HG02884 (cell line): ENCODE measurements around the gene TSPEAR.

ENCODE experiments used
- ATAC-seq: cut with Tn5 transposase; IDR thresholded peaks from one replicate; pipeline ENCODE4 v1.9.1; 2021; ENCODE audit warnings: mild to moderate bottlenecking, moderate library complexity; ENCODE audit not compliant: unreplicated experiment

TSPEAR gene

DNA sequence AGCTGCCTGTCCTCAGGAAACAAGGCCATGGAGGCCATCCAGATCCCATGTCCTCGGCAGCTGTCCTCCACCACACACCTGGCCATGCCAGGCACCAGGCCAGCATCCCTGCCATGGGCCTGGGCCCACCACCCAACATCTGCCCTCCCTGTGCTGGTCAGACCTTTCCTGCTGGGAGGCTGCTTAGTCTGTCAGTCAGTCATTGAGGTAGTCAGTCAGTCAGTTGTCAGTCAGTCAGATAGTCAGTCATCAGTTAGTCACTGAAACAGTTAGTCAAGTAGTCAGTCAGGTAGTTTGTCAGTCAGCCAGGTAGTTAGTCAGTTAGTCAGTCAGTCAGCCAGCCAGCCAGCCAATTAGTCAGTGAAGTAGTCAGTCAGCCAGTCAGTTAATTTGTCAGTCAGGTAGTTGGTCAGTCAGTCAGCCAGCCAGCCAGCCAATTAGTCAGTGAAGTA lies 188.6 kb downstream of the TSPEAR start:
- ATAC-seq, result no peak

DNA sequence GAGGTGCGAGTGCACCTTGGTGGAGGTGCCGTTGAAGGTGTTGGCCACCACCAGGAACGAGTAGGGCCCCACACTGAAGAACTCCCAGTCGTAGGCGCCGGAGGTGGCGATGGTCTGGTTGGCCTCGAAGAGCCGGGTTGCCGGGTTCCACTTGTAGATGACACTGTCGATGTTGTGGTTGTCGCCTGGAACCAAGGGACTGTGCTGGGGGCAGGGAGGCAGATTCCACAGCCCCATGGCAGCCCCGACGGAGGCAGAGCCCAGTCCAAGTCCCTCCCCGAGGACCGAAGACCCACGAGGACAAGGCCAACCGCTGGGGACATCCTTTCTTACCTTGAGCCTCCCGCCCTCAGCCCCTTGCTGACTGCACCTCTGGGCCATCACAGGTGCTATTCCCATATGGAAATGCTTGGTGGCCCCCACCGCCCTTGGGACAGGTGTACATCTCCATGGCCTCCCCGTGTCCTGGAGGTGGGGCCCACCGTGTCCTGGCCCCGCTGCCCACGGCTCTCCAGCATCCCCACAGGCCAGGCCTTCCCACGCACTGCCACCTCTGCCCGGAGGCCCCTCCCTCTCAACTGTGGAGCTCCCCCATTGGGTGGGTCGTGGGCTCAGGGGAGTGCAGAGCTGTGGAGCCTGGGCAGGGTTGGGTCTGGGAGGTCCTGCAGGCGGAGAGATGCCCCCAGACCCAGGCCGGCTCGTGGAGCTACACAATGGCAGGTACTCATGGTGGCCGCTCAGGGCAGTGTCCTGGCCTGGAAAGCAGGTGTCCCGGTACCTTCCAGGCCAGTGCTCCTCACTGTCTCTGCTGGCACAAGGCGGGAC lies 189.2 kb downstream of the TSPEAR start:
- no peak for ATAC-seq

DNA sequence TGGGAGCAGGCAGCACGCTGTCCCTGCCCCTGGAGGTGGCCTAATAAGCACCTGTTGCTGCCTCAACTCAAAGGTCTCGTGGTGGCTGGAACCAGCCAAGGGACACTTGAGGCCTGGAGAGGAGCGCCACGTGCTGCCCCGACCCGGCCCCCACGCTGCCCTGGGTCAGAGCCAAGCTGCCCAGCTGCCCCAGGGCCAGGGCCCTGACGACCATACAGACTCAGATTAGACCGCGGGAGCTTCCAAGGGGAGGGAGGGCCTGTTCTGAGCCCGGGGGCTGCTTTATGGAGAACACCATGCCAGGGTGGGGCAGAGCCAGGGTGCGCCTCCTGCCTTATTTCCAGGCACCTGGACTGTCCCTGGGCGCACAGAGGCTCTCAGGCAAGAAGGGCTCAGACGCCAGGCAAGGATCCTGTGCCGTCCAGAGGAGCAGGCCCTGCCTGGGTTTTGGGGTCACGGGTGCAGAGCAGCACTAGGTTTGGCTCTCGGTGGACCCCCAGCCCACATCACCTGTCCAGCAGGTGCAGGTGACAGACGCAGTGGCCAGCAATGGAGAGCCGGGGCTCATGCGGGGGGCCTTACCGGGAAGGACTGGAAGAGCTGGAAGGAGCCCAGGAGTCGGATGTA lies 190.0 kb downstream of the TSPEAR start:
- no peak for ATAC-seq

DNA sequence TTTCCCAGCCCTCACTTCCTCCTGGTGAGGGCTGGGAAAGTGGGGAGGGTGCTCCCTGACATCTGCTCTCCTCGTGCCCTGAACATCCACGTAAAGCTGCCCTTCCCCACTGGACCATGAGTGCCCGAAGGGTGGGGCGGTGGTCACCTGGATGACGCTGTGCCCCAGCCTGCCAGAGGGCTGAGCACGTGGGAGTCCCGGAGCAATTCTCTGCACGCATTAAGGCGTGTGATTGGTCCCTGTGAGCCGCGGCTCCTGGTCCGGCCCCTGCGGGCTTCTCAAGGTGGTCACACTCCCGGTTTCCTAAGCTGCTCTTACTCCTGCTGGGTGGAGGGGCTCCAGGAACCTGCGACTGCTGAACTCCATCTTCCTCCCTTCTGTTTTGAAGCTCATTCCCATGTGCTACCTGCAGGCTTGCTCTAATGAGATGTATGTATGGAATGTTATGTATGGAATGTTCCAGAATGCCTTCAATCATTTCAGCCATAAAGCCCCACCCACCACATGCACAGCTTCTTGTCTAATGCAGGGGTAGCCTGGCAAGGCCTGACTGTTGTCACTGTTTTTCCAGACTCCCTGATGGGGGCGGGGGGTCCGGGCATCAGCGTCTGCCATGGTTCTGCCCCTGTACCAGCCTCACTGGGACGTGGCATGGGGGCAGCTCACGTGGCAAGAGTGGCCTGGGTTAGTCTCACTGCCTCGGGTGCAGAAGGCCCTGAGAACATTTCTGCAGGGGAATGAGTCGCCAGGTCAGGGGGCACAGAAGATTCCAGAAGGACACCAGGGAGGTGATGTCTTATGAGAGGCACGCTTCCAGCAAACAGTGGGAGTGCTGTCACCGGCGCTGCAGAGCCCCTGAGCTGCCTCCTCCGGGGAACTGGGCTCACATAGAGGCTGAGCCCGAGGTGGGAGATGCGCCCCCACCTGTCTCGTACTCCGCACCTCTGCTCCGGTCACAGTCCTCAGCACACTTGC lies 190.8 kb downstream of the TSPEAR start:
- ATAC-seq, result no peak

DNA sequence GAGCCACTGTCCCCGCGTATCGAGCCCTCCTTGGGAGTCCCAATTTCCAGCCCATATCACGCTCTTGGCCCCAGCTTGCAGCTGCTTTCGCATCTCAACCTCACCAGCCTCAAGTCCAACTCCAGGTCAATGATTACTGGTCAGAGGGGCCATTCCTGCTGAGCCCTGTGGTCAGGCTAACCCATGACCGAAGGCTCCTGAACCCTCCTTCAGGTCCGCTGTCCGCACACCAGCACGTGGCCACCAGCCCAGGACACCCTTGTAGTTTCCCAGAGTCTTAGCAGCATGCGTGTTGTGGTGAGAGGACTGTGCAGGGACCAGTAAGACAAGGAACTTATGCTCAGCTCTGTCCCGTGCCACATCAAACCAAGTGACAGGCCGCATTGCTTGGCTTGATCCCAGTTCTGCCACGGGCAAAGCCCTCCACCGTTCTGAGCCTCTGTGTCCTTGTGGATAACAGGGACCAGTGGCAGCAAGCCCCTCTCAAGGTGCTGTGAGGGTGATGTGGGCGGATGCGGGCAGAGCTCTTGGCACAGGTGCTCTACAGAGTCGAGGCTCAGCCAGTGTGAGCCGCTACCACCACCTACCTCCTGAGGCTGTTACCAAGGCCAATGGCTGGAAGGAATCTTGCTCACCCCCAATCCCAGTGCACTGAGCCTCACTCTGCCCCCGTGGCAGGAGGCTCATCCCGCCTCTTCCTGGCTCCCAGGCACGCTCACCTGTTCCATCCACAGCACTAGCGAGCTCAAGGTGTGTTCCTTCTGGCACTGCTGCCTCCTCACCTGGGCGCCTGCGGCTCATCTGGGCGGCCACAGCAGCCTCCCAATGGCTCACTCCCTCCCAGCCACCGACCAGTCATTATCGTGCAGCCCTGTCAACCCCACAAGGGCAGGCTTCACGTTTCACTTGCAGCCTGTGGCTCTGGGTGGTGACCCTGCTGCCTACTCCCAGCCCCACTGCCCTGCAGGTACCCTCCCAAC lies 191.7 kb downstream of the TSPEAR start:
- ATAC-seq, result no peak

DNA sequence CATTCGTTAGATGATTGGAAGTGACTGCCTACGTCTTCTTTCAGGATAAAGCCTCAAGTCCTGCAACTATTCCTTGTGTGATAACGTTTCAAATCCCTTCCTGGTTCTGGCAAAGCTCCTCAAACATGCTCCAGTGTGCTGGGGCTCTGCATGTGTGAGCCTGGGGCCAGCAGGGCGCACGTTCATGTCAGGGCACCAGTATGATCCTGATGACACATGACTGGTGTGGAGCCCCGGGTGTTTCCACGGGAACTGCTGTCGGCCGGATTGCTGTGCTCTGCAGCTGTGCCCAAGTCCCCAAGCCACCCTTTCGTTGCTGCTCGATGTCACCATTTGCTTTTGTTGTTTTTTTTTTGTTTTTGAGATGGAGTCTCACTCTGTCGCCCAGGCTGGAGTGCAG lies 192.7 kb downstream of the TSPEAR start:
- no peak for ATAC-seq

DNA sequence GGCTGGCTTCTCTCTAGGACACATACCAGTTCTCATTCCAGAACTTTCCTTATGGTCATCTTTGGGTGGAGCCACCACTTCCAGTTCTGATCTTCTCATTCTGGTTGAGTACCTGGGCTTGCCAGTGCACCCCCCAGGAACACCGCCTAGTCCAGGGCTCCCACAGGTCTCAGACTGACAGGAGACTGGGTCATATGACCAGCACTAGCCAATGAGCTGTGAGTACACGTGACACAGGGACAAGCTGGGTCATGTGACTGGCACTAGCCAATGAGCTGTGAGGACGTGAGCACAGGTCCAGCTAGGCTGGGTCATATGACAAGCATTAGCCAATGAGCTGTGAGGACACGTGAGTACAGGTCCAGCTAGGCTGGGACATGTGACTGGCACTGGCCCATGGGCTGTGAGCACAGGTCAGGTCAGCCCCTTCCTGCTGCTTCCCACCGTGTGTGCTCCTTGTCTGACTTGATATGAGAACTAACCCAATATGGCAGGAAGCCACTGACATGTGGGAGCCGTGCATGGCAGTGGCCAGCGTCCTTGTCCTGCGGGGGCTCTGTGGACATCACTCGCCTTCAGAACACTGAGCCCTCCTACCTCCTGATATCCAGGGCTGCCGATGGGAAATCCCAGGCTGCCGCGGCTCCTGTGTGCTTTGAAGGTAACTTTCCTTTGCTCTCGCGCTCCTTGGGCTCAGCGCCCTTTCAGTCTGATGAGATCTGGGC lies 194.0 kb downstream of the TSPEAR start:
- ATAC-seq, result no peak

DNA sequence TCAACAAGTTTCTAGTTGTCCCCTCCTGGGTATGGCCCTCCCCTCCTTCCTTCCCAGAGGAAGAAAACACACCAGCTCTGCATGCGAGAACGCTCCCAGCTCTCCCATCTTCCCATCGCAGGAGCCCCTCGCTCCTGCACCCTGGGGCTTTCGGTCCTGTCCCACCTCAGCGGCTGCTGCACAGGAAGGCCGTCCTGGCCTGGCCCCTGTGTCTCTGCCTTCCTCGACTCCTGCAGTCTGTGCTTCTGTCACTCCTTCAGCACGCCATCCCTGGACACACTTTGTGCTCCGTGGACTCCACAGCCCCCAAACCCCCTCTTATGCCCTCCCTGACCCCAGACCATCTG lies 194.6 kb downstream of the TSPEAR start:
- no peak for ATAC-seq

DNA sequence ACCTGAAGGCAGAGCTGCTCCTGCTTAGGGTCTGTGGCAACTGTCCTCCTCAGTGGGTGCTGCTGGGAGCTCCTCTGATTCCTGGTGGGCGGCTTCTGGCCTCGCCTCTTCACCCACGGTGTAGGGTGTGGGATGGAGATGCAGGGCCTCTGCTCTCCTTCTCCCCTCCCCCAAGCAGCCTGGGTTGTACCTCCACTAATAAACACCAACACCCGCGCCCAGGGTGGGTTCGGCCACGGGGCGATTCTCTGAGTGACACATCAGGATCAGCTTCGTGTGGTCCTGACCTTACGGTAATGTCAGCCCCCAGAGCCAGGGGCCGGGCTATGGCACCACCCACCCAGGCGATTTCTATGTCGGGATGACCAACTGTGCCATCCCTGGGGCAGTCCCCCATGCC lies 195.0 kb downstream of the TSPEAR start:
- no peak for ATAC-seq

DNA sequence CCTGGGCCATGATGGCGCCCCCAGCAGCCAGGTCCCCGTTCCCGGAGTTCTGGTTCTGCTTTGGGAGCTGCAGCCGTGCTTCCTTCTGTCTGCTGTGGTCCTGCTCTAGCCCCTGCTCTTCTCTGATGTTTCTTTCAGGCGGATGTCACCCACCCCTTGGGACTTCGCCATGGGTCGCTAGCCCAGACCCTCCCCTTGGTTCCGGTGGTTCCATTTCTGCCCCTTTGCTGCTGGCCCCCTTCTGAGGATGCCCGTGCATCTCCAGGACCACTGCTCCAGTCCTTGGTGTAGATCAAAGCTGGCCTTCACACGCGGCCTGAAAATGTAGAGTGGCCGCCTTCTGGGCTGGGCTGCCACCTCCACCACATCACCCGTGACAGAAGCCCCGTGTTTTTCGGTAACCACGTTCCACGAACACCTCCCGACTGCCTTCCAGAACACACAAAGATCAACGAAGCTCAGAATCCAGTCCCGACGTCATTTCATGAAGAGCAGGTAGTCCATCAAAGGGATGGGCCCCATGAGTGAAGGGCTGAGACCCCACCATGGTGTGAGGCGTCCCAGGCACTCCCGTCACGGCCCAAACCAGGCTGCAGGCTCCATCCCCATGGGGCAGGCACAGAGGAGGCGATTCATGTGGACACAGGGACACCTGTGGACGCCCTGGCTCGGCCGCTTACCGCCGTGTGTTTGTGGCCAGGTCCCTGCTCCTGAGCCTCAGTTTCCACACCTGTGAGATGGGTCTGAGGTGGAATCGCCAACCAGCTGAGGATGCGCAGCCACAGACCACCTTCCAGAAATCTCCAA lies 195.8 kb downstream of the TSPEAR start:
- ATAC-seq, result no peak

DNA sequence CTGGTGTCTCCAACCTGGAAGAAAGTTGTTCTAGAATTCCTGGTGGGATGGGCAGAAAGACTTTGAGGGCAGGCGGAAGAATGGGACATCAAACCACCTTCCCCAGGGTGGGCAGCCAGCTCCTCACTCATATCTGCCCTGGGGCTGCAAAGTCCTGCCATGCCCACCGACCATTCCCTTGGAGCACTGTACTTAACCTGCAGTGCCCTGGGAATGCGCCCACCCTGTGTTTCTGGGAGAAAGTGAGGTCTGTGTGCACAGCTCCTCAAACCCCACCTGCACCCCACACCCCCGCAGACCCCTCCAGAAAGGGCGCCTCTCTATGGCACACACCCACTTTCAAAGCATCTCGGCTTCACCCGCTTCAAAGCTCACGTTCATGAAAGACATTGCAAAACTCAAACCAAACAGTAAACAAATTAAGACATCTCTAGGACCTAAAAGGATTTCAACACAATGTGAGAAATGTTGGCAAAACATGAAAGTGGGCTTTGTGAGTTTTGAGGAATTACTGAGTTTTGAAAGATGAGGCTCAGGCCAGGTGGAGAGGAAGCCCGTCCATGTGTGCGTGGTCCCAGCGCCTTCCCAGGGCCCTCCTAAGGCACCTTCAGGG lies 196.5 kb downstream of the TSPEAR start:
- no peak for ATAC-seq

DNA sequence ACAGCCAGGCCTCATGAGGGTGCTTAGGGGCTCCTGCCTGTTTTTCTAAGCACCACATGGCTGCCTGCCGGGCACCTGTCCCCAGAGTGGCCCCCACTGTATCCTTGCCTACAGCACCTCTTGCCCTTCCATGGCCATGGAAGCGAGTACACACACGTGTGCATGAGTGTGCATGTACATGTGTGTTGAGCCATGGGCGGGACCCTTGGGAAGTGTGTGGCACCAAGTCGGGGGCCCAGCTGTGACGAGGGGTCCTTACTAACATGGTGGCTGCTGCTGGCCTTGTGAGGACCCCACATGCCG lies 197.2 kb downstream of the TSPEAR start:
- ATAC-seq, result no peak

DNA sequence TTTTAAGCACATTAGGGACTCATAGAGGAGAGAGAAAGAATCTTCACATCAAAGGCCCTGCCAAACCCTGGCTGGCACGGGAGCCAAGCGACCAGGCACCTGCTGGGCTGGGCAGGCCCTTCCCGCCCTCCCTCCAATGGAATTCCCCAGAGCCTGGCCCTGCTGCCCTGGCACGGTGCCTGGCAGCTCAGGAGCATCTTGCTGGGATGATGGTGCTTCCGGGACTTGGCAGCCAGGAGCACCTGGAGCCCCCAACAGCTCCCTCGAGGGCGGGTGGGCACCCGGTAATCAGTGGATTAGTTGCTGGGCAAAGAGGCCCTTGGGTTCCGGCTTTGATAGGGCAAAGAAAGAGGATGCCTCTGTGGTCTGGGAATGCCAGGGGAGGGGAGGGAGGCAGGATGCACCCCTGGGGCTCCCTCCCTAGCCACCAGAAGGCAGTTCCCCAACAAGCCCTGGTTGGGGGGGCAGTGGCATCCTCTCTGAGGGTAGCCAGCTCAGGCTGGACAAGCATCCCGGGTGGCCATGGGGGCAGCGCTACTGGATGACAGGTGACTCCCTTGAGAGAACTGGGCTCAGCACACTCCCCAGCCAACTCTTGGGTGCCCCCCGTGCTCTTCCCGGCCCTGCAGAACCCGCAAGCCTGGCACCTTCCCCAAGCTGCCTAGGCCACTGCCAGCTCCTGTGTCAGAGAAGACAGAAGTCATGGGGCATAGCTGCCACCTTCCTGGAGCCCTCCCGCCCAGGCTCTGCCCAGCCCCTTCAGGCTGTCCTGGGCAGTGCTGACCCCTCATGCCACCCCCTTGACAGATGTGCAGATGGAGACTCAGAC lies 197.8 kb downstream of the TSPEAR start:
- no peak for ATAC-seq

DNA sequence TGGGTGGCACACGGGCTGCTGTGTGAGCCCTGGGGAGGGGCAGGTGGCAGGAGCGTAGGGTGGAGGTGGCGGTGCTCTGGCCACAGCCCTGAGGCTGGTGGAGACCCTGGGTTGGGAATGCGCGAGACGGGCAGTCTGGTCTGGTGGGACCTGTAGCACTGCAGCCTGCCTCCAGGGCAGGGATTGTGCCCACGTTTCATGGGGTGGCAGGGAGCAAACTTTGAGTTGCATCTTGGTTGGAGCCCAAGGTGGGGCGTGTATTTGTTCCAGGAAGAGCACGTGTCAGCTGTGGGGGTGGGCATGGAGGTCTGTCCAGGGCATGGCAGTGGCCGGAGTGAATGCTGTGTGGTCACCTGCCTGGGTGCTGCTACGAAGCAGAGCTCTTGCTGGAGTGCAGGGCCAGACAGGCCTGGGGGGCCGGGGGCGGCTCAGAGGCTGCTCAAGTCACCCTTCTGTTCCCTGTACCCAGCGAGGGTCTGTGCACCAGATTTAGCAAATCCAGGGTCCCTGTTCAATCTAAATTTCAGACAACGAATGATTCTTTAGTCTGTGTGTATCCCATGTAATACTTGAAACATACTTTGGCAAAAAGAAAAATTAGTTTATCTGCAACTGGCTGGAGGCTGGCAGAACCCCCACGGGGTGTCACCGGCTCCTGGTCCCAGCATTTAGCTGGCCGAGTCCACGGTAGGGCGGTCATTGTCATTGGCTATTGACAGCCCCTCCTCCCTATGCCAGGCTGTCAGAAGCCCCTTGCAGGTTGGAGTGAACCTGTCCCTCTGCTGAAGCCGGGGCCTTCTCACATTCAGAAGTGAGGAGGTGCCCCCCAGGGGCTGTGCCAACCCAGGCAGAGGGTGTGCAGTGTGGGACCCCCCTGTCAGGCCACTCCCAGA lies 198.6 kb downstream of the TSPEAR start:
- no peak for ATAC-seq

DNA sequence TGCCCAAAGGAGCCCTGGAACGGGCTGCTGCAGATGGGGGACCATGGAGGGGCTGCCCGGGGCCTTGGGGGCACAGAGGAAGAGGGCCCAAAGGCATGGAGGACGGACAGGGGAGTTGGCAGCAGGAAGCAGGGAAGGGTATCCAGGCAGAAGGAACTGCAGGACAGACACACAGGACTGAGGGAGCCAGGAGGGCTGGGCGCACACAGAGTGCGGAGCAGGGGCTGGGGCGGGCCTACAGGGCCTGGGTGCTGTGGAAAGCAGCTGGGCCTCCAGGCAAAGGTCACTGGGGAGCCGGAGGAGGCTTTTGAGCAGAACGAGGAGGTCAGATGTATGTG lies 199.5 kb downstream of the TSPEAR start:
- ATAC-seq, result no peak

DNA sequence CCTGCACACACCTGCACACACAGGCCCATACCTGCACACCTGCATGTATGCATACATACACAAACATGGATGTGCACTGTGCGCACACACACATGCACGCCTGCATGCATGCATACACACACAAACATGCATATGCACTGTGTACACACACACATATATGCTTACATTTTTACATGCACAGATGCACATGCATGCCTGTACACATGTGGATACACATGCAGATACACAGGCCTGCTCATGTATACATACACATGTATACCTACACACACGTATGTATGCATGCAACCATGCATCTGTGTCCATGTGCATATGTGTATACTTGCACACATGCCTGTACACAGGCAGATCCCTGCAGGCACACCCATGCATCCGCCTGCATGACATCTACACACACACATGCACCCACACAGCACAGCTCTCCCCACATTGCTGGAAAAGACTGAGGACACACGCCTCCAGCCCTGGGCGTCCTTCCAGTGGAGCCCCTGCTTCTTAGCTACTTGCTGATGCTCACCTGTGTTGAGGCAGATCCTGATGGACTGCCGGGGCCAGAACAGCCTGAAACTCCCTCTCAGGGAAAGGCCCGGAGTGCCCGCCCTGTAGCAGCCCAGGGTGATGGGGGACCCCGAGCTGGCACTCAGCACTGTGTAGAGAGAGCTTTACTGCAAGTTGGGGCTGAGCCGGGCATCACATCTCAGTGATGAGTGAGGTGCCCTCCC lies 200.0 kb downstream of the TSPEAR start:
- ATAC-seq, result no peak
